Thyroid gland (tissue), 4 donors: ENCODE data around the gene RNF167. TPM values are rescaled to one million over a fixed set of nuclear protein-coding genes. Genes with fewer than 3 reads are reported as not detected.
"Not testable (repeated sequence)": the region's sequence is repeated elsewhere in the genome, so short reads cannot be mapped to it uniquely, and the experiment has no call there.

ENCODE experiments used
- DNase-seq, 2 donors: peaks; one replicate each; pipeline ENCODE4 v3.0.0-alpha.2; 2019
- H3K27ac ChIP-seq, 3 donors: fragments of 200-600 bp; sonication (generic); 1 replicate in 2 of 3; 2 replicates in 1 of 3; pipeline ENCODE4 v1.5.1; 2016 to 2019; ENCODE audit warnings: mild to moderate bottlenecking in 1 of 3, moderate library complexity in 1 of 3
- H3K27me3 ChIP-seq: fragments of 200-600 bp; sonication (generic); one replicate; pipeline ENCODE4 v1.5.1; 2019
- H3K36me3 ChIP-seq, 2 donors: fragments of 200-600 bp; sonication (generic); one replicate each; pipeline ENCODE4 v1.5.1; 2016 to 2019
- H3K4me1 ChIP-seq, 2 donors: fragments of 200-600 bp; sonication (generic); one replicate each; pipeline ENCODE4 v1.5.1; 2017 to 2019
- H3K4me3 ChIP-seq, 3 donors: fragments of 200-600 bp; sonication (generic); replicated peaks in 1 of 3; 1 replicate in 2 of 3; 2 replicates in 1 of 3; pipeline ENCODE4 v1.5.1; 2016; ENCODE audit warnings: mild to moderate bottlenecking in 1 of 3
- H3K9me3 ChIP-seq: fragments of 200-600 bp; sonication (generic); one replicate; pipeline ENCODE4 v1.5.1; 2017
- POLR2A ChIP-seq, 2 donors: fragments of 450-650 bp; IDR thresholded peaks; one replicate each; pipeline ENCODE4 v1.6.1; 2017; ENCODE audit warnings: antibody characterized with exemption in 2 of 2, mild to moderate bottlenecking in 2 of 2, moderate library complexity in 1 of 2
- WGBS, 2 donors: methylation state at CpG; one replicate each; pipeline ENCODE4 v1.1.5; 2017; 5-methylcytosine and 5-hydroxymethylcytosine counted together
- intact Hi-C: fragments of 100-400 bp; cut with DNase I; formaldehyde crosslinking; loops from one replicate; pipeline ENCODE4 v1.15.1; 2023
- total RNA-seq, 4 donors: library from RNA; depleted of rRNA; stranded (reverse); fragments of >200 nt; gene quantifications; one replicate each; pipeline ENCODE4 v1.2.3, GENCODE V29; 2016
- TF ChIP-seq, protein P1 (sequence below), 6 experiments: fragments of 200-600 bp in 3 of 6; fragments of 450-650 bp in 3 of 6; sonication (generic) in 3 of 6; IDR thresholded peaks; one replicate each; pipeline ENCODE4 v1.5.1; 2016 to 2019; ENCODE audit warnings: antibody characterized with exemption in 6 of 6, mild to moderate bottlenecking in 2 of 6, inconsistent platforms in 1 of 6, moderate library complexity in 1 of 6

Gene RNF167
- total RNA-seq, 4 donors from 2014 or later, result 47.1 to 77.0 (median 67.2) TPM

DNA sequence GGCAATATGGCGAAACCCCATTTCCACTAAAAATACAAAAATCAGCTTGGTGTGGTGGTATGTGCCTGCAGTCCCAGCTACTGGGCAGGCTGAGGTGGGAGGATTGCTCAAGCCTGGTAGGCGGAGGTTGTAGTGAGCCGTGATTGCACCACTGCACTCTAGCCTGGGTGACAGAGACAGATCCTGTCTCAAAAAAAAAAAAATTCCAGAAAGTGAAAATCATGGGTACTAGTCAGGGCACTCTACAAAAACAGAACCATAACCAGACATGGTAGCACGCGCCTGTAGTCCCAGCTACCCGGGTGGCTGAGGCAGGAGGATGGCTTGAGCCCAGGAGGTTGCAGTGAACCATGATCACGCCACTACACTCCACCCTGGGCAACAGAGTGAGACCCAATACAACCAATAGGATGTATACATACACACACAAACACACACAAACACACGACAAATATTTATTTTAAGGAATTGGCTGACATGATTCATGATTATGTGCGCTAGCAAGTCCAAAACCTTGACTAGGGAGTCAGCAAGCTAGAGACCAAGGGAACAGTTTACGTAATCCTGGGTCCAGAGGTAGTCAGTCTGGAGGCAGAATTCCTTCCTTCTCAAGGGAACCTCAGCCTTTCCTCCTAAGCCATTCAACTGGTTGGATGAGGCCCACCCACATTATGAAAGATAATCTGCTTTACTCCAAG is 19.6 kb upstream of the RNF167 start:
- Histone ChIP-seq H3K4me3 (no peak overlapping the region), H3K27me3 (no peaks in the 10 kb centered on the region), H3K9me3 (no peaks in the 10 kb centered on the region), H3K27ac (no peak overlapping the region), H3K36me3 (no peaks in the 10 kb centered on the region), H3K4me1 (no peaks in the 10 kb centered on the region)
- TF ChIP-seq, protein P1, sequence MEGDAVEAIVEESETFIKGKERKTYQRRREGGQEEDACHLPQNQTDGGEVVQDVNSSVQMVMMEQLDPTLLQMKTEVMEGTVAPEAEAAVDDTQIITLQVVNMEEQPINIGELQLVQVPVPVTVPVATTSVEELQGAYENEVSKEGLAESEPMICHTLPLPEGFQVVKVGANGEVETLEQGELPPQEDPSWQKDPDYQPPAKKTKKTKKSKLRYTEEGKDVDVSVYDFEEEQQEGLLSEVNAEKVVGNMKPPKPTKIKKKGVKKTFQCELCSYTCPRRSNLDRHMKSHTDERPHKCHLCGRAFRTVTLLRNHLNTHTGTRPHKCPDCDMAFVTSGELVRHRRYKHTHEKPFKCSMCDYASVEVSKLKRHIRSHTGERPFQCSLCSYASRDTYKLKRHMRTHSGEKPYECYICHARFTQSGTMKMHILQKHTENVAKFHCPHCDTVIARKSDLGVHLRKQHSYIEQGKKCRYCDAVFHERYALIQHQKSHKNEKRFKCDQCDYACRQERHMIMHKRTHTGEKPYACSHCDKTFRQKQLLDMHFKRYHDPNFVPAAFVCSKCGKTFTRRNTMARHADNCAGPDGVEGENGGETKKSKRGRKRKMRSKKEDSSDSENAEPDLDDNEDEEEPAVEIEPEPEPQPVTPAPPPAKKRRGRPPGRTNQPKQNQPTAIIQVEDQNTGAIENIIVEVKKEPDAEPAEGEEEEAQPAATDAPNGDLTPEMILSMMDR (IDR thresholded peaks at IDR 0.05), result no peak
- TF ChIP-seq POLR2A (IDR thresholded peaks at IDR 0.05), result no peak
- no peak for DNase-seq
- WGBS, 2 donors, result 87 to 90% methylated on average over 10 of the region's 10 CpGs
- intact Hi-C loops, result no loop called here

DNA sequence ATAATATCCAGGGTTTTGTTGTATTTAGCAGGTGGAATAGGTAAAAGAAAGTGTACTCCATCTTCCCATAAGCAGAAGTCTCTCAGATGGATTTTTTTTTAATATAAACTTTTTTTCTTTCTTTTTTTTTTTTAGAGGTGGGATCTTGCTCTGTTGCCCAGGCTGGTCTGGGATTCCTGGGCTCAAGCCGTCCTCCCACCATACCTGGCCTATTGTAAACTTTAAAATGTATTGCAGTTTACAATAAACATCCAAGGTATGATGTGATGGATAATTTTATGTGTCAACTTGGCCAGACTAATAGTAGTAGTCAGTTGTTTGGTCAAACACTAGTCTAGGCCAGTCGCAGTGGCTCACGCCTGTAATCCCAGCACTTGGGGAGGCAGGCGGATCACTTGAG is 18.7 kb upstream of the RNF167 start:
- WGBS, 2 donors, result 90 to 95% methylated on average over 4 of the region's 4 CpGs
- DNase-seq, result no peak
- Histone ChIP-seq H3K4me3 (no peak overlapping the region), H3K36me3 (no peaks in the 10 kb centered on the region), H3K27me3 (no peaks in the 10 kb centered on the region), H3K4me1 (no peaks in the 10 kb centered on the region), H3K9me3 (no peaks in the 10 kb centered on the region), H3K27ac (no peak overlapping the region)
- intact Hi-C loops, result no loop called here
- TF ChIP-seq, protein P1 (IDR thresholded peaks at IDR 0.05), result no peak
- no peak for TF ChIP-seq POLR2A (IDR thresholded peaks at IDR 0.05)

DNA sequence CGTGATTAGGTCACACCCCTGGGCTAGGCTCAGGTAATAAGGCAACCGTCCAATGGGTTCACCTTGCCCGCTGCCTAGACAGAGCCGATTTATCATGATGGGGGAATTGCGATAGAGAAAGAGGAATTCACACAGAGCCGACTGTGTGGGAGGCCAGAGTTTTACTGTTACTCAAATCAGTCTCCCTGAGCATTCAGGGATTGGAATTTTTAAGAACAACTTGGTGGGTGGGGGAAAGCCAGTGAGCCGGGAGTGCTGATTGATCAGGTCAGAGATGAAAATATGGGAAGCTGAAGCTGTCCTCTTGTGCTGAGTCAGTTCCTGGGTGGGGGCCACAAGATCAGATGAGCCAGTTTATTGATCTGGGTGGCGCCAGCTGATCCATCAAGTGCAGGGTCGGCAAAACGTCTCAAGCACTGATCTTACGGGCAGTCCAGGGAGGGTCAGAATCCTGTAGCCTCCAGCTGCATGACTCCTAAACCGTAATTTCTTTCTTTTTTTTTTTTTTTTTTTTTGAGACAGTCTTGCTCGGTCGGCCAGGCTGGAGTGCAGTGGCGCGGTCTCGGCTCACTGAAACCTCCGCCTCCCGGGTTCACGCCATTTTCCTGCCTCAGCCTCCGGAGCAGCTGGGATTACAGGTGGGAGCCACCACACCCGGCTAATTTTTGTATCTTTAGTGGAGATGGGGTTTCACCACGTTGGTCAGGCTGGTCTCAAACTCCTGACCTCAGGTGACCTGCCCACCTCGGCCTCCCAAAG is 13.3 kb upstream of the RNF167 start:
- H3K27me3 ChIP-seq, H3K4me1 ChIP-seq, DNase-seq, intact Hi-C loops, H3K36me3 ChIP-seq, H3K4me3 ChIP-seq, H3K9me3 ChIP-seq, H3K27ac ChIP-seq: not testable (repeated sequence)
- WGBS, 2 donors, result 88 to 90% methylated on average over 24 of the region's 24 CpGs

DNA sequence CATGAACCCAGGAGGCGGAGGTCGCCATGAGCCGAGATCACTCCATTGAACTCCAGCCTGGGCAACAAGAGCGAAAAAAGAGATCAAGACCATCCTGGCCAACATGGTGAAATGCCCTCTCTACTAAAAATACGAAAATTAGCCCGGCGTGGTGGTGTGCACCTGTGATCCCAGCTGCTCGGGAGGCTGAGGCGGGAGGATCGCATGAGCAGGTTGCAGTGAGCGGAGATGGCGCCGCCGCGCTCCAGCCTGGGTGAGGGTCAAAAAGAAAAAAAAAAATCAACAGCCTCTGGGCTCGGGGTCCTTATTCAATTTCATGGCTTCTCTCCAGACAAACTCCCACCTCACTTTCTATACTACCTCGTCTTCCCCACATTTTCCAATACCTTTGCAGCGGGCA is 11.2 kb upstream of the RNF167 start:
- H3K36me3 ChIP-seq, result no peaks in the 10 kb centered on the region
- no peaks in the 10 kb centered on the region for H3K9me3 ChIP-seq
- no peaks in the 10 kb centered on the region for H3K27me3 ChIP-seq
- peaks cover 0 to under 1% of the 10 kb centered on the region in 2 donors for H3K4me1 ChIP-seq
- 97 to 98% methylated on average over 18 of the region's 18 CpGs for WGBS, 2 donors
- intact Hi-C loops, result no loop called here
- no peak overlapping the region for H3K27ac ChIP-seq
- H3K4me3 ChIP-seq, result no peak overlapping the region
- DNase-seq, result no peak
- TF ChIP-seq, protein P1 (IDR thresholded peaks at IDR 0.05), result no peak
- no peak for TF ChIP-seq POLR2A (IDR thresholded peaks at IDR 0.05)

DNA sequence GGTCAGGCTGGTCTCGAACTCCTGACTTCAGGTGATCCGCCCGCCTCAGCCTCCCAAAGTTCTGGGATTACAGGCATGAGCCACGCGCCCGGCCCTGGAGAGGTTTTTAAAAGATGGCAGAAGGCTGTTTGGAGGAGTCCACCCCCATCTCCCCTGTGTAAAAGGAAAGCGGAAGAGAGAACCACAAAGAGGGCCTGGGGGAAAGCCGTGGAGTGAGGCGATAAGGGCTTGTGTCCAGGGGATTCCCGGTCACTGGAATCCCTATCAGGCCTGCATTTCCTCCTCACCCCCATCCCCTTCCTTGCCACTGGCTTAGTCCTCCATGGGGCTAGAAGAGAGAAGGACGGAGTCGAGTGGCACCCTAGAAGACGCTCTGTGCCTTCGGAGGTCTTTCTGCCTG is 8.1 kb upstream of the RNF167 start, which contains the start of gene GP1BA:
Gene GP1BA, plus strand, starts transcription at position 315 of the 400 bp plus-strand sequence. CDS start 328 bp downstream, outside the sequence.
- WGBS, 2 donors, result 80 to 86% methylated on average over 14 of the region's 14 CpGs
- intact Hi-C loops, result no loop called here
- Histone ChIP-seq H3K36me3 (peaks cover 0 to 3% of the 10 kb centered on the region in 2 donors), H3K27ac (no peak within 1 kb of the TSS), H3K4me1 (peaks cover 0 to 6% of the 10 kb centered on the region in 2 donors), H3K27me3 (no peaks in the 10 kb centered on the region), H3K4me3 (no peak within 1 kb of the TSS), H3K9me3 (no peaks in the 10 kb centered on the region)
- TF ChIP-seq, protein P1 (IDR thresholded peaks at IDR 0.05), result no peak
- TF ChIP-seq POLR2A (IDR thresholded peaks at IDR 0.05), result no peak
- DNase-seq, result no peak
